Caco-2 (cell line): Measurements from ENCODE around the gene MAGEA2B. TPM values are rescaled to one million over a fixed set of nuclear protein-coding genes. Genes with fewer than 3 reads are reported as not detected.
"Not testable (repeated sequence)": the region's sequence is repeated elsewhere in the genome, so short reads cannot be mapped to it uniquely, and the experiment has no call there.

Experiments used
- BruUV-seq: library from RNA; stranded (reverse); fragments of 400-500 nt; replicated peaks from 2 replicates; lab custom pipeline; 2021; lab: Mats Ljungman, UMichigan
- CTCF ChIA-PET: fragments of 300-600 bp; sonication (Branson Sonifier 250); formaldehyde crosslinking; loops from one replicate; lab custom pipeline; 2022; ENCODE audit warnings: antibody characterized with exemption; lab: Charles Lee
- POLR2A ChIA-PET: fragments of 300-600 bp; sonication (Branson Sonifier 250); formaldehyde crosslinking; loops from one replicate; lab custom pipeline; 2022; ENCODE audit warnings: antibody characterized with exemption; lab: Charles Lee
- DNase-seq, 2 experiments: peaks; one replicate each; pipeline versions ENCODE4 v3.0.0 to v3.0.0-alpha.2; 2020 to 2022
- H3K27me3 ChIP-seq: replicated peaks from 2 replicates; pipeline ENCODE4 v1.6.0; 2011; ENCODE audit warnings: low read length; ENCODE audit not compliant: control insufficient read depth, insufficient read depth
- H3K36me3 ChIP-seq: 2 replicates; pipeline ENCODE4 v1.5.1; 2011; ENCODE audit warnings: low read length; ENCODE audit not compliant: control insufficient read depth, insufficient read depth
- H3K4me1 ChIP-seq: fragments of 250-450 bp; sonication (Bioruptor Pico); 2 replicates; pipeline ENCODE4 v1.5.1; 2020; ENCODE audit warnings: mild to moderate bottlenecking
- H3K4me3 ChIP-seq: 2 replicates; pipeline ENCODE4 v1.5.1; 2011; ENCODE audit warnings: low read depth, mild to moderate bottlenecking, control low read depth, low read length
- H3K9me3 ChIP-seq: fragments of 250-450 bp; sonication (Bioruptor Pico); 2 replicates; pipeline ENCODE4 v1.5.1; 2020; ENCODE audit warnings: mild to moderate bottlenecking, moderate library complexity
- H3K27ac Mint-ChIP-seq: one replicate; pipeline ENCODE4 v1.8.0; 2022; ENCODE audit warnings: mixed read lengths; ENCODE audit not compliant: unreplicated experiment
- H3K27me3 Mint-ChIP-seq: one replicate; pipeline ENCODE4 v1.8.0; 2022; ENCODE audit warnings: mixed read lengths; ENCODE audit not compliant: insufficient read depth, unreplicated experiment
- H3K36me3 Mint-ChIP-seq: one replicate; pipeline ENCODE4 v1.8.0; 2022; ENCODE audit warnings: mild to moderate bottlenecking, mixed read lengths; ENCODE audit not compliant: insufficient read depth, unreplicated experiment
- H3K4me1 Mint-ChIP-seq: one replicate; pipeline ENCODE4 v1.8.0; 2022; ENCODE audit warnings: low read depth, mixed read lengths; ENCODE audit not compliant: unreplicated experiment
- H3K4me3 Mint-ChIP-seq: one replicate; pipeline ENCODE4 v1.8.0; 2022; ENCODE audit warnings: mild to moderate bottlenecking, moderate library complexity, mixed read lengths; ENCODE audit not compliant: unreplicated experiment
- H3K9me3 Mint-ChIP-seq: one replicate; pipeline ENCODE4 v1.8.0; 2022; ENCODE audit warnings: mixed read lengths; ENCODE audit not compliant: unreplicated experiment
- intact Hi-C: fragments of 100-400 bp; cut with micrococcal nuclease; formaldehyde crosslinking; loops from one replicate; pipeline ENCODE4 v1.10.0; 2022; ENCODE audit not compliant: unreplicated experiment
- total RNA-seq: library from RNA; stranded (reverse); gene quantifications from 2 replicates; pipeline ENCODE4 v1.2.3, GENCODE V29; 2022
- TF ChIP-seq, protein P1 (sequence below), 2 experiments: fragments of 200-600 bp in 1 of 2; IDR thresholded peaks; 1 replicate in 1 of 2; 2 replicates in 1 of 2; pipeline versions ENCODE4 v1.5.1 to v1.8.0; 2011 to 2022; ENCODE audit warnings: antibody characterized with exemption in 1 of 2, control low read depth in 1 of 2, inconsistent platforms in 1 of 2, low read depth in 1 of 2, low read length in 1 of 2, mild to moderate bottlenecking in 1 of 2, moderate library complexity in 1 of 2; ENCODE audit not compliant: insufficient read depth in 1 of 2, severe bottlenecking in 1 of 2, unreplicated experiment in 1 of 2

Gene MAGEA2B
- total RNA-seq, 1 experiment from 2014 or later = not detected

GRCh38 chrX:152735860-152736511, 21.6 kb downstream of the MAGEA2B start:
- no peaks in the 10 kb centered on the region for H3K9me3 Mint-ChIP-seq
- ChIA-PET POLR2A (no interaction called here), CTCF (no interaction called here)
- DNase-seq = no peak
- Histone ChIP-seq H3K4me1 (no peaks in the 10 kb centered on the region), H3K9me3 (no peaks in the 10 kb centered on the region), H3K36me3 (no peaks in the 10 kb centered on the region), H3K27me3 (no peaks in the 10 kb centered on the region), H3K4me3 (no peak overlapping the region)
- H3K27ac Mint-ChIP-seq = no peak overlapping the region
- H3K4me1 Mint-ChIP-seq = no peaks in the 10 kb centered on the region
- H3K27me3 Mint-ChIP-seq = peaks cover 5% of the 10 kb centered on the region
- intact Hi-C loops = no loop called here
- H3K36me3 Mint-ChIP-seq = no peaks in the 10 kb centered on the region
- TF ChIP-seq, protein P1, sequence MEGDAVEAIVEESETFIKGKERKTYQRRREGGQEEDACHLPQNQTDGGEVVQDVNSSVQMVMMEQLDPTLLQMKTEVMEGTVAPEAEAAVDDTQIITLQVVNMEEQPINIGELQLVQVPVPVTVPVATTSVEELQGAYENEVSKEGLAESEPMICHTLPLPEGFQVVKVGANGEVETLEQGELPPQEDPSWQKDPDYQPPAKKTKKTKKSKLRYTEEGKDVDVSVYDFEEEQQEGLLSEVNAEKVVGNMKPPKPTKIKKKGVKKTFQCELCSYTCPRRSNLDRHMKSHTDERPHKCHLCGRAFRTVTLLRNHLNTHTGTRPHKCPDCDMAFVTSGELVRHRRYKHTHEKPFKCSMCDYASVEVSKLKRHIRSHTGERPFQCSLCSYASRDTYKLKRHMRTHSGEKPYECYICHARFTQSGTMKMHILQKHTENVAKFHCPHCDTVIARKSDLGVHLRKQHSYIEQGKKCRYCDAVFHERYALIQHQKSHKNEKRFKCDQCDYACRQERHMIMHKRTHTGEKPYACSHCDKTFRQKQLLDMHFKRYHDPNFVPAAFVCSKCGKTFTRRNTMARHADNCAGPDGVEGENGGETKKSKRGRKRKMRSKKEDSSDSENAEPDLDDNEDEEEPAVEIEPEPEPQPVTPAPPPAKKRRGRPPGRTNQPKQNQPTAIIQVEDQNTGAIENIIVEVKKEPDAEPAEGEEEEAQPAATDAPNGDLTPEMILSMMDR (IDR thresholded peaks at IDR 0.05; ENCODE audit: insufficient read depth in 1 of 2, low read depth in 1 of 2, low read length in 1 of 2, severe bottlenecking in 1 of 2, unreplicated experiment in 1 of 2) = no peak
- no TSS peak for BruUV-seq
- no peak overlapping the region for H3K4me3 Mint-ChIP-seq

GRCh38 chrX:152736528-152736927, 22.1 kb downstream of the MAGEA2B start:
- H3K4me1 Mint-ChIP-seq, H3K36me3 ChIP-seq, H3K27me3 Mint-ChIP-seq, BruUV-seq, H3K4me3 ChIP-seq, H3K27ac Mint-ChIP-seq, H3K9me3 Mint-ChIP-seq, H3K9me3 ChIP-seq, H3K4me3 Mint-ChIP-seq, CTCF ChIA-PET, DNase-seq, H3K27me3 ChIP-seq, H3K36me3 Mint-ChIP-seq, POLR2A ChIA-PET, H3K4me1 ChIP-seq, intact Hi-C loops: not testable (repeated sequence)

DNA sequence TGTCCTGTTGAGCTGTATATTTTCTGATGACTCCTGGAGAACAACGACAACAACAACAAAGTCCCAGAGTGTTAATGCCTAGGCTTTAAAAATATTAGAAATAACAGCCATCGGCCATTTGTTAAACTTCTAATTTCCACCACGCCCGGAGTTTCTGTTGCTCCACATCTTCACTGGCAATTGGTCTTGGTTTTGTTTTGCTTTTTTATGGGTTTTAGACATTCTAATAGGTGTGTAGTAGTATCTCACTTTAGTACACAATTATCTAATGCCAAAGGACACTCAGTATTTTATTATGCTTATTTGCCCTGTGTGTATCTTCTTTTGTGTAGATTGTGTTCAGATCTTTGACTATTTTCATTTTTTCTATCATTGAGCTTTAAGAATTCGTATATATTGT, 24.1 kb downstream of the MAGEA2B start:
- no peaks in the 10 kb centered on the region for H3K4me1 Mint-ChIP-seq
- intact Hi-C loops = no loop called here
- no peaks in the 10 kb centered on the region for H3K9me3 Mint-ChIP-seq
- no peak overlapping the region for H3K27ac Mint-ChIP-seq
- Histone ChIP-seq H3K27me3 (no peaks in the 10 kb centered on the region), H3K36me3 (no peaks in the 10 kb centered on the region), H3K4me1 (no peaks in the 10 kb centered on the region), H3K4me3 (no peak overlapping the region), H3K9me3 (no peaks in the 10 kb centered on the region)
- H3K4me3 Mint-ChIP-seq = no peak overlapping the region
- BruUV-seq = no TSS peak
- DNase-seq = no peak
- TF ChIP-seq, protein P1 (IDR thresholded peaks at IDR 0.05; ENCODE audit: insufficient read depth in 1 of 2, low read depth in 1 of 2, low read length in 1 of 2, severe bottlenecking in 1 of 2, unreplicated experiment in 1 of 2) = no peak
- ChIA-PET CTCF (no interaction called here), POLR2A (no interaction called here)
- no peaks in the 10 kb centered on the region for H3K36me3 Mint-ChIP-seq
- H3K27me3 Mint-ChIP-seq = peaks cover 3% of the 10 kb centered on the region

DNA sequence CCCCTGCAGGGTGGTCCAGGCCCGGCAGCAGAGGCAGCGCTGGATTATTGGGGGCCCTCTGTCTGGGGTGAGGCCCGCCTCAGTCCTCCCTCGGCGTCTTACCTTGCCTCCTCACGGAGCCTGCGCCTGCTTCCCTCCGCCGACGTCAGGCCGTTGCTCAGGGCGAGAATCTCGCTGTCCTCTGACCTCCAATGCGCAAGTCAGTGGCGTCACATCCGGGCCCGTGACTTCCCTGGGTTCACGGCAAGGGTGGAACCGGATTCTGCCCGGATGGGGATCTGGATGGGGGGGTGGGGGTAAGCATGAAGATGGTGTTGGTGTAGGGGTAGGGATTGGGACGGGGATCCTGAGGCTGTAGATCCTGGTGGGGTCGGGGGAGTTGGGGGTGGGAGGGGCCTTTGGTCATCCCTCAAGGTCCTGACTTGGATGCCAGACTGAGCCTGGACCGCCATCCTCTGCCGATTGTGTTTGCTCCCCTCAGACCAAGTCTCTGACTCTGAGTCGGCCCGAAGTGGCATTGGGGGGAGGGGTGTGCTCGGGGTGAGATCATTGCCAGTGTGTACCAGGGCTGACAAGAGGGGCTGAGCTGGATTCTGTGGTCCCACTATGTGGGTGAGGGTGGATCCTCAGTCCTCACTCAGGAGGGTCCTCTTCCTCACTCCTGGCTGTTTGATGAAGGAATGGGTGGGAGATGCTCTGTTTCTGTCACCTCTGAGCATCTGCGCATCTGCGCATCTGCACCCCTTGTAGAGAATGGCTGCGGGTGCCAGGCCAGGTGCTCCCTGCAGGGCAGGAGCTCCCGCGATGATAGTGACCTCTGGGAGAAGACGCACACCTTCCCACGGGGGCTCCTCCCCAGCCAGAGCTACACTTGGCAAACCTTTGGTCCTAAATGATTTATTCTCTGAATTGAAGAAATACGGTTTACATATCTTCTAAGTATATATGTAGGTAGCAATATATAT, 39.5 kb downstream of the MAGEA2B start, which contains the start of gene MAGEA2:
Gene MAGEA2 (minus strand): TSS at position 157 of the 965 bp plus-strand sequence. CDS start 2,479 bp downstream, outside the sequence.
- H3K4me1 Mint-ChIP-seq, CTCF ChIA-PET, H3K4me3 Mint-ChIP-seq, H3K27me3 ChIP-seq, H3K4me1 ChIP-seq, H3K27ac Mint-ChIP-seq, BruUV-seq, DNase-seq, H3K27me3 Mint-ChIP-seq, H3K9me3 Mint-ChIP-seq, H3K4me3 ChIP-seq, H3K36me3 ChIP-seq, POLR2A ChIA-PET, intact Hi-C loops, H3K9me3 ChIP-seq, H3K36me3 Mint-ChIP-seq: not testable (repeated sequence)

DNA sequence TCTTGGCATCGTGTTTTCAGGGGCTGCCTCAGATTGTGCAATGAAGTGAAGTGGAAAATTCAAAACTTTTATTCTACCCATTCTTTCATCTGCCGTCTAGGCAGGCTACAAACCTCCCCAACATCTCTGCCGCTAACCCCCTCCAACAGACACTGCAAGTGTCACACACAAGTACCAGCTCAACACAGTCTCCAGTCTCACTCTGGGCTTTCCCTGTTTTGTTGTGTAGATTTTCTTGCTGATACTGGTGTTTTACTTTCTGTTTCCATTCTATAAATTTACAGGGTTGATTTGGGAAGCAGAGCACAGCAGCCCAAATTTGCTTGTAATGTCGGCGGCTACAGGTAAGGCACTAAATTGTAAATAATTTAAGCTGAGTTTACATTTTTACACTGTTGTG, 40.4 kb downstream of the MAGEA2B start:
- POLR2A ChIA-PET, H3K36me3 Mint-ChIP-seq, H3K27me3 ChIP-seq, DNase-seq, H3K4me1 Mint-ChIP-seq, H3K27ac Mint-ChIP-seq, H3K4me3 ChIP-seq, H3K9me3 ChIP-seq, CTCF ChIA-PET, H3K4me1 ChIP-seq, intact Hi-C loops, H3K36me3 ChIP-seq, H3K9me3 Mint-ChIP-seq, BruUV-seq, H3K27me3 Mint-ChIP-seq, H3K4me3 Mint-ChIP-seq: not testable (repeated sequence)
